ENCODE results near the gene ELOVL4.

ELOVL4 gene

DNA sequence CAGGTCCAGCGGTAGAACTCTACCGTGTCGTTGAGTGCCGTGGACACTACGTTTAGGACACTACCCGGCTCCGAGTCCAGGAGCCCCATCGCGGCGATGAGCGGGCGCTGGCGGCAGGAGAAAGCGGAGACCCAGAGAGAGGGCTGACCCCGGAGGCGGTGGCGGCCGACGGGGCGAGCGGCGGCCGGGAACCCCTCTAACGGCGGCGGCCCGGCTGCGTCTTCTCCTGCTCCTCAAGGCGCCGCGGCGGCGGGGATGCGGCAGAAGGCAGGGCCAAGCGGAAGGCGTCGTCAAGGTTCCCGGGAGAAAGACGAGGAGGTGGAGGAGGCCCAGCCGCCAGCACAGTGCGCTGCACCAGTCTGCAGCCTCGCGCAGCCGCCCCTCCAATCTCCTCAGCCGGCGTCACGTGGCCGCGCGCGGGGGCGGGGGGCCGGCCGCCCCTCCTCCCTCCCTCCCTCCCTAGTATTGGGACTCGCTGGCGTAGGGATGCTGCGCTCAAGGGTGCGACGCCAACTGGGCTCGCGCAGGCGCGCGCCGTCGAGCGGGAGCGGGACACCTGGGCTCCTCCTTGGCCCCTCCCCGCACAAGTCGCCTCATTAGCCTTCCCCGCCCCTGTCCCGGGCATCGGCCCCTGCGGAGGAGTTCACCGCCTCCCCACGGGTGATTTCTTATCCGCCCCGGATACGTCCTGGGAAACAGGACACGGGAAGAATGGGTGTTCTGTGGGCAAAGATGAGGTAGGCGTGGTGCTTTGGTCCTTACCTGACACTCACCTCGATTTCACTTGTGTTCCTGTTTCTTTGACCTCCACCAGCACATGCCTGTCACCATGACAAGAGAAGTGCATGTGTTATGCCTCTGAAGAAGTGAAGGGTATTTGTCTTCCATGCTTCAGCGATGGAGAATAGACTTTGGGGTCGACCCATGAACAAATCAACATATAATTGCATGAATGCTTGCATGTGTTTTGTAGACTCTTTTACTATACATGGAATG lies at the start of gene ELOVL4:
ELOVL4 (minus strand) TSS at position 363 of the 996 bp plus-strand sequence; CDS start at position 89, 274 bp downstream.
- peak; percentile 4 for DNase-seq (ENCODE audit: low read depth)
- TF ChIP-seq, protein P1, sequence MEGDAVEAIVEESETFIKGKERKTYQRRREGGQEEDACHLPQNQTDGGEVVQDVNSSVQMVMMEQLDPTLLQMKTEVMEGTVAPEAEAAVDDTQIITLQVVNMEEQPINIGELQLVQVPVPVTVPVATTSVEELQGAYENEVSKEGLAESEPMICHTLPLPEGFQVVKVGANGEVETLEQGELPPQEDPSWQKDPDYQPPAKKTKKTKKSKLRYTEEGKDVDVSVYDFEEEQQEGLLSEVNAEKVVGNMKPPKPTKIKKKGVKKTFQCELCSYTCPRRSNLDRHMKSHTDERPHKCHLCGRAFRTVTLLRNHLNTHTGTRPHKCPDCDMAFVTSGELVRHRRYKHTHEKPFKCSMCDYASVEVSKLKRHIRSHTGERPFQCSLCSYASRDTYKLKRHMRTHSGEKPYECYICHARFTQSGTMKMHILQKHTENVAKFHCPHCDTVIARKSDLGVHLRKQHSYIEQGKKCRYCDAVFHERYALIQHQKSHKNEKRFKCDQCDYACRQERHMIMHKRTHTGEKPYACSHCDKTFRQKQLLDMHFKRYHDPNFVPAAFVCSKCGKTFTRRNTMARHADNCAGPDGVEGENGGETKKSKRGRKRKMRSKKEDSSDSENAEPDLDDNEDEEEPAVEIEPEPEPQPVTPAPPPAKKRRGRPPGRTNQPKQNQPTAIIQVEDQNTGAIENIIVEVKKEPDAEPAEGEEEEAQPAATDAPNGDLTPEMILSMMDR (IDR thresholded peaks at IDR 0.05; ENCODE audit: control insufficient read depth, insufficient read depth, low read depth, low read length, missing control alignments), result no peak
- peak within 1 kb of the TSS; percentile 80 for H3K4me3 ChIP-seq (ENCODE audit: control insufficient read depth, low read depth, low read length)

DNA sequence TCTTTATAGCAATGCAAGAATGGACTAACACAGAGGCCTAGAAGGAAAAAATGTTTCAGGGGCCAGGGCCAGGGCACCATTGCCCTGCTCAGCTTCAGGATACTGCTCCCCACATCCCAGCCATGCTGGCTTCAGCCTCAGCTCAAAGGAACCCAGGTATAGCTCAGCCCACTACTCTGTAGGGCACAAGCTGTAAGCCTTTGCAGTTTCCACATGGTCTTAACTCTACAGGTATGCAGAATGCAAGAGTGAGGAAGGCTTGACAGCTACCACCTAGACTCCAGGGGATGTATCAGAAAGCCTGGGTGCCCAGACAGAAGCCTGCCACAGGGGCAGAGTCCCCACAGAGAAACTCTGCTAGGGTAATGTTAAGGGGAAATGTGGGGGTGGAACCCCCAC lies 46.6 kb upstream of the ELOVL4 start:
- TF ChIP-seq, protein P1 (IDR thresholded peaks at IDR 0.05; ENCODE audit: control insufficient read depth, insufficient read depth, low read depth, low read length, missing control alignments), result no peak
- DNase-seq (ENCODE audit: low read depth), result no peak

DNA sequence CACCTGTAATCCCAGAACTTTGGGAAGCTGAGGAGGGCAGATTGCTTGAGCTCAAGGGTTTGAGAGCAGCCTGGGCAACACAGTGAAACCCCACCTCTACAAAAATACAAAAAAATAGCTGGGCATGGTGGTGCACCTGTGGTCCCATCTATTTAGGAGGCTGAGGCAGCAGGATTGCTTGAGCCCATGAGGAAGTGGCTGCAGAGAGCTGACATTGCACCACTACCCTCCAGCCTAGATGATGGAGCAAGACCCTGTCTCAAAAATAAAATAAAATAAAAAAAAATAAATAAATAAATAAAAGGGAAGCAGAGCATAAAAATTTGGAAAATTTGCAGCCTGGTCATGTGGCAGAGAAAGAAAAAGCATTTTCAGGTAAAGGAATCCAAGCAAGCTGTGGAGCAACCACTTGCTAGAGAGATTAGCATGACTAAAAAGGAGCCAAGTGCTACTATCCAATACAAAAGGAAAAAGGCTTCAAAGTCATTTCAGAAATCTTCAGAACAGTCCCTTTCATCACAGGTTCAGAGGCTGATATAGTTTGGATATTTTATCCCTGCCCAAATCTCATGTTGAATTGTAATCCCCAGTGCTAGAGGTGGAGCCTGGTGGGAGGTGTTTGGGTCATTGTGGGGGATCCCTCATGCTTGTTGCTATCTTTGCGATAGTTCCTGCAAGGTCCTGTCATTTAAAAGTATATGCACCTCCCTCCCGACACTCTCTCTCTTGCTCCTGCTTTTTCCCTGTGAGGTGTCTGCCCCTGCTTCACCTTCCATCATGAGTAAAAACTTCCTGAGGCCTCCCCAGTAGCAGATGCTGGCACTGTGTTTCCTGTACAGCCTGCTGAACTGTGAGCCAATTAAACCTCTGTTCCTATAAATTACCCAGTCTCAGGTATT lies 45.9 kb upstream of the ELOVL4 start:
- TF ChIP-seq, protein P1 (IDR thresholded peaks at IDR 0.05; ENCODE audit: control insufficient read depth, insufficient read depth, low read depth, low read length, missing control alignments), result no peak
- DNase-seq (ENCODE audit: low read depth), result no peak
- H3K4me3 ChIP-seq (ENCODE audit: control insufficient read depth, low read depth, low read length), result no peak overlapping the region

More for the DNA sequence above, 46.6 kb upstream of the ELOVL4 start:
- H3K4me3 ChIP-seq (ENCODE audit: control insufficient read depth, low read depth, low read length), result no peak overlapping the region

DNA sequence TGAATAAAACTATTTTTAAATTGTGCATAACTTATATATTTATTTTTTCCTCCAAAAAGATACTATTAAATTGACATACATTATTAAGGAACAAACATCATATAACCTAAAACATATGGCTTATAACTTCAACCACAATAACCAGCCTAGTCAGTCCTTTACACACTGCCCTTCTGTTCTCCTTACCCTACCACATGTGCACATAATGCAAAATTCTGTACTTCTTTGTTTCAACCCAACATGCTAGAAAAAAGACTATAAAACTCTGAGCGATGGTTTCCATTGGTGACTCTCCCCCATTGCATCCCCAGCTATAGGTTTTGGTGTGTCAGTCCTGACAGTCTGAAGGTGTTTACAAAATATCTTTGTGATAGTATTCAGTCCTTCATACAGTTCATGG lies 42.3 kb upstream of the ELOVL4 start:
- no peak for DNase-seq (ENCODE audit: low read depth)
- TF ChIP-seq, protein P1 (IDR thresholded peaks at IDR 0.05; ENCODE audit: control insufficient read depth, insufficient read depth, low read depth, low read length, missing control alignments), result no peak
- H3K4me3 ChIP-seq (ENCODE audit: control insufficient read depth, low read depth, low read length), result no peak overlapping the region

DNA sequence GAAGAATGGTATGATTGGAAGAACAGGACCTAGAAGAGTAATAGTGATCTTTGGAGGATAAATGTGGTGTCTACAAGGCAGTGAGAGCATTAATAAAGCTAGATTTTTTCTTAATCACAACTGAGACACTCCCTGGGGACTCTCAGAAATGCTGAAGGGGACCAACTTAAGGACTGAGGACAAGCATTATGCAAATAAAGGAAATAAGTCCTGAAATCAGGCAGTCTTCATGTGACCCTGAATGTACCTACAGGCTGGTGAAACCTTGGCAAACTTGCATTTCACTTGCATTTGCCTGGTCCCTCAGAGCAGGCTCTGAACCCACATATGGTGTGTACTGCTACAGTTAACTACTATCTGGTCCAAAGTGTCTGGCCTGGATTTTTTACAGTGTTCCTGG lies 37.8 kb upstream of the ELOVL4 start:
- TF ChIP-seq, protein P1 (IDR thresholded peaks at IDR 0.05; ENCODE audit: control insufficient read depth, insufficient read depth, low read depth, low read length, missing control alignments), result no peak
- DNase-seq (ENCODE audit: low read depth), result no peak
- H3K4me3 ChIP-seq (ENCODE audit: control insufficient read depth, low read depth, low read length), result no peak overlapping the region

DNA sequence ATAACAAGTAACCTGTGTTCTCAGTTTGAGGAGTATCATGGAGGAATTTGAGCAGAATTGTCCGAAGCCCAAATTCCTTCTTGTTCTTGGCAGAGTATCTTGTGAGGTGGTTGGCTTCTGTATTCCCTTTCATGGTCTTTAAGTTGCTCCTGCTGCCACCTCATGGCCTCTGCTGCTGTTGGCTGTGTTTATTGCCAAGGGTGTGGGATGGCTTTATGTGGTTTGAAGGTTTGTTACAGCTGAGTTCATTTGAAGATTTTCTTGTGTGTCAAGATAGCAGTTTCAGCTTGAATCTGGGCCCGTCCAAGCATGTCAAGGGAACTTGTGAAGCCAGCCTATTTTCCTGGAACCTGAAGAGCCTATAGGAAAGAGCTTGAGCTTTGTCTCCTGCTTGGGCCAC lies 36.9 kb upstream of the ELOVL4 start:
- DNase-seq (ENCODE audit: low read depth), result no peak
- TF ChIP-seq, protein P1 (IDR thresholded peaks at IDR 0.05; ENCODE audit: control insufficient read depth, insufficient read depth, low read depth, low read length, missing control alignments), result no peak
- H3K4me3 ChIP-seq (ENCODE audit: control insufficient read depth, low read depth, low read length), result no peak overlapping the region
